K562 (cell line): ENCODE measurements around the gene KLK1. TPM values are rescaled to one million over a fixed set of nuclear protein-coding genes. Genes with fewer than 3 reads are reported as not detected.

ENCODE experiments used
- ARNT ChIP-seq, 2 experiments: fragments of 450-650 bp; IDR thresholded peaks; 2 replicates each; pipeline ENCODE4 v1.6.1; 2016; ENCODE audit warnings: mild to moderate bottlenecking in 1 of 2
- BCOR ChIP-seq: fragments of 450-650 bp; IDR thresholded peaks from 2 replicates; pipeline ENCODE4 v1.6.1; 2016
- ETV1 ChIP-seq: fragments of 450-650 bp; conservative IDR thresholded peaks from 2 replicates; pipeline ENCODE4 v1.6.1; 2016; ENCODE audit warnings: missing genetic modification characterization, control low read depth, low read depth, missing compliant biosample characterization
- ETV5 ChIP-seq: sonication (generic); formaldehyde crosslinking; IDR thresholded peaks from 2 replicates; pipeline ENCODE4 v1.4.0; 2020; ENCODE audit warnings: low read depth, mild to moderate bottlenecking, missing genetic modification reagents
- HES1 ChIP-seq: fragments of 450-650 bp; IDR thresholded peaks from 2 replicates; pipeline ENCODE4 v1.6.1; 2016; ENCODE audit warnings: low read depth, mild to moderate bottlenecking, moderate library complexity
- KDM1A ChIP-seq, 2 experiments: fragments of 450-650 bp; IDR thresholded peaks; 2 replicates each; pipeline ENCODE4 v1.6.1; 2016; ENCODE audit warnings: mild to moderate bottlenecking in 2 of 2
- KLF16 ChIP-seq: IDR thresholded peaks from 2 replicates; pipeline ENCODE4 v1.6.1; 2016; ENCODE audit warnings: antibody characterized with exemption
- MCM7 ChIP-seq, 2 experiments: fragments of 450-650 bp; IDR thresholded peaks; 2 replicates each; pipeline ENCODE4 v1.6.1; 2016 to 2018
- MTF1 ChIP-seq: fragments of 250-450 bp; sonication (Bioruptor Pico); IDR thresholded peaks from 2 replicates; pipeline ENCODE4 v1.9.0; 2021; ENCODE audit warnings: moderate library complexity, mild to moderate bottlenecking, inconsistent platforms, borderline replicate concordance
- POLR2AphosphoS2 ChIP-seq: IDR thresholded peaks from 2 replicates; pipeline ENCODE4 v1.6.1; 2012; ENCODE audit warnings: low read length, improper control_type of control experiment
- POU5F1 ChIP-seq: fragments of 150-350 bp; IDR thresholded peaks from 2 replicates; pipeline ENCODE4 v1.6.1; 2014; ENCODE audit warnings: borderline replicate concordance, low read length, low read depth, mild to moderate bottlenecking; ENCODE audit not compliant: partially characterized antibody
- RBM25 ChIP-seq: fragments of 200-400 bp; formaldehyde crosslinking; IDR thresholded peaks from 2 replicates; pipeline ENCODE4 v1.6.1; 2018; ENCODE audit warnings: low read length, low read depth, moderate library complexity; ENCODE audit not compliant: severe bottlenecking
- RBM34 ChIP-seq: fragments of 200-400 bp; formaldehyde crosslinking; IDR thresholded peaks from 2 replicates; pipeline ENCODE4 v1.6.1; 2018; ENCODE audit warnings: low read length, borderline replicate concordance; ENCODE audit not compliant: insufficient read depth
- TCFL5 ChIP-seq: fragments of 250-450 bp; sonication (Bioruptor Pico); conservative IDR thresholded peaks from 2 replicates; pipeline ENCODE4 v1.6.1; 2021; ENCODE audit warnings: mild to moderate bottlenecking, moderate library complexity, matching md5 sums
- ZFP36 ChIP-seq: fragments of 150-350 bp; IDR thresholded peaks from 2 replicates; pipeline ENCODE4 v1.6.1; 2018; ENCODE audit warnings: low read length, low read depth; ENCODE audit not compliant: partially characterized antibody
- polyA plus RNA-seq, 8 experiments: library from polyadenylated mRNA; depleted of rRNA in 4 of 8; stranded (reverse) in 5 of 8; unstranded in 3 of 8; fragments of >200 nt; fragmentation: Nextera tagmentation in 2 of 8; fragmentation: Illumina TruSeq in 1 of 8; extraction: Ambion mirVana in 2 of 8; extraction: Trizol in 1 of 8; gene quantifications; 2 replicates each; pipeline versions ENCODE4 v1.2.1 to v1.2.3, GENCODE V29; 2011 to 2014; ENCODE audit warnings: inconsistent platforms in 1 of 8, missing spikeins in 1 of 8
- total RNA-seq, 7 experiments: library from RNA; depleted of rRNA in 6 of 7; stranded (reverse); fragments of >200 nt in 6 of 7; fragmentation: Illumina TruSeq in 2 of 7; extraction: Trizol in 2 of 7; gene quantifications; 2 replicates each; pipeline versions ENCODE4 v1.2.1 to v1.2.3, GENCODE V29; 2011 to 2021; ENCODE audit warnings: low replicate concordance in 1 of 7

The KLK1 gene
- total and polyA plus RNA-seq, 9 of the 15 experiments (the other 6 are each of a cell fraction or from before 2014, with no cell fraction given), result 0.87 to 15.4 (median 9.1) TPM

GRCh38 chr19:50831026-50831396 lies 7.4 kb upstream of the KLK1 start (continued):
- TF ChIP-seq KLF16 (no peak), ZFP36 (peak; percentile 72), MTF1 (CRISPR knock-in tag) (no peak), POLR2AphosphoS2 (no peak), BCOR (peak; percentile 52; the same call in 1 of the 2 replicates), ARNT (IDR thresholded peaks at IDR 0.05) (no peak), POU5F1 (no peak), HES1 (no peak), KDM1A (IDR thresholded peaks at IDR 0.05) (peak; percentile 33 to 53; a peak in 2 of 4 replicates), RBM34 (no peak), ETV5 (CRISPR knock-in tag) (no peak), RBM25 (peak; percentile 80), MCM7 (IDR thresholded peaks at IDR 0.05) (no peak), ETV1 (tag) (no peak), TCFL5 (CRISPR knock-in tag) (no peak)
